HepG2 (cell line): ENCODE data around the gene CNP. TPM values are rescaled to one million over a fixed set of nuclear protein-coding genes. Genes with fewer than 3 reads are reported as not detected.

Experiments used
- BCL3 ChIP-seq: sonication (generic); formaldehyde crosslinking; IDR thresholded peaks from 2 replicates; pipeline ENCODE4 v1.5.1; 2020; ENCODE audit warnings: mild to moderate bottlenecking, missing genetic modification reagents, moderate library complexity
- CHCHD3 ChIP-seq: sonication (generic); formaldehyde crosslinking; IDR thresholded peaks from 2 replicates; pipeline ENCODE4 v1.8.0; 2022; ENCODE audit warnings: mild to moderate bottlenecking, missing genetic modification reagents, moderate library complexity
- DZIP1 ChIP-seq: sonication (generic); formaldehyde crosslinking; IDR thresholded peaks from 2 replicates; pipeline ENCODE4 v1.5.0; 2020; ENCODE audit warnings: mild to moderate bottlenecking, missing genetic modification reagents
- IRX3 ChIP-seq: sonication (generic); formaldehyde crosslinking; IDR thresholded peaks from 2 replicates; pipeline ENCODE4 v1.8.1; 2023; ENCODE audit warnings: mild to moderate bottlenecking, low read depth, missing genetic modification reagents, borderline replicate concordance
- MED8 ChIP-seq: sonication (generic); formaldehyde crosslinking; IDR thresholded peaks from 2 replicates; pipeline ENCODE4 v1.8.1; 2023; ENCODE audit warnings: mild to moderate bottlenecking, missing genetic modification reagents; ENCODE audit not compliant: insufficient replicate concordance
- NR2F6 ChIP-seq, 2 experiments: IDR thresholded peaks; 2 replicates each; pipeline ENCODE4 v1.6.1; 2016; ENCODE audit warnings: antibody characterized with exemption in 1 of 2, mild to moderate bottlenecking in 1 of 2
- RAD51 ChIP-seq: fragments of 450-650 bp; IDR thresholded peaks from 2 replicates; pipeline ENCODE4 v1.6.1; 2016; ENCODE audit warnings: borderline replicate concordance
- SETDB1 ChIP-seq: sonication (generic); formaldehyde crosslinking; IDR thresholded peaks from 2 replicates; pipeline ENCODE4 v1.5.1; 2020; ENCODE audit warnings: missing genetic modification reagents, mild to moderate bottlenecking, borderline replicate concordance
- SIN3A ChIP-seq: IDR thresholded peaks from 2 replicates; pipeline ENCODE4 v1.6.1; 2011; ENCODE audit warnings: low read depth, mild to moderate bottlenecking, control low read depth, low read length, borderline replicate concordance
- SMAD3 ChIP-seq: sonication (generic); formaldehyde crosslinking; IDR thresholded peaks from 2 replicates; pipeline ENCODE4 v1.4.0; 2020; ENCODE audit warnings: missing genetic modification reagents
- ZBED4 ChIP-seq: sonication (generic); formaldehyde crosslinking; IDR thresholded peaks from 2 replicates; pipeline ENCODE4 v1.4.0; 2020; ENCODE audit warnings: missing genetic modification reagents, borderline replicate concordance
- ZBTB38 ChIP-seq: sonication (generic); formaldehyde crosslinking; IDR thresholded peaks from 2 replicates; pipeline ENCODE4 v1.5.1; 2020; ENCODE audit warnings: mild to moderate bottlenecking, missing genetic modification reagents
- ZBTB44 ChIP-seq: sonication (generic); formaldehyde crosslinking; IDR thresholded peaks from 2 replicates; pipeline ENCODE4 v1.4.0; 2020; ENCODE audit warnings: missing genetic modification reagents
- ZNF530 ChIP-seq: sonication (generic); formaldehyde crosslinking; IDR thresholded peaks from 2 replicates; pipeline ENCODE4 v1.5.0; 2020; ENCODE audit warnings: low read depth, mild to moderate bottlenecking, missing genetic modification reagents
- ZNF720 ChIP-seq: sonication (generic); formaldehyde crosslinking; IDR thresholded peaks from 2 replicates; pipeline ENCODE4 v1.4.0; 2020; ENCODE audit warnings: missing genetic modification reagents
- ZSCAN22 ChIP-seq: sonication (generic); formaldehyde crosslinking; IDR thresholded peaks from 2 replicates; pipeline ENCODE4 v1.4.0; 2020; ENCODE audit warnings: mild to moderate bottlenecking, missing genetic modification reagents
- polyA plus RNA-seq, 8 experiments: library from polyadenylated mRNA; depleted of rRNA in 3 of 8; stranded (reverse) in 7 of 8; unstranded in 1 of 8; fragments of >200 nt; fragmentation: Illumina TruSeq in 4 of 8; extraction: Trizol in 4 of 8; gene quantifications; 2 replicates each; pipeline versions ENCODE4 v1.2.1 to v1.2.3, GENCODE V29; 2011 to 2016; ENCODE audit warnings: low read depth in 4 of 8, missing spikeins in 1 of 8, mixed read lengths in 1 of 8; ENCODE audit not compliant: insufficient read depth in 1 of 8
- total RNA-seq, 5 experiments: library from RNA; depleted of rRNA; stranded (reverse); fragments of >200 nt; fragmentation: Illumina TruSeq; extraction: Trizol; gene quantifications; 2 replicates each; pipeline ENCODE4 v1.2.3, GENCODE V29; 2016; ENCODE audit warnings: low read depth in 1 of 5

CNP gene
- total and polyA plus RNA-seq, 2 of the 13 experiments (the other 11 are each of a cell fraction or from before 2014, with no cell fraction given) = 97.2 to 161 TPM

GRCh38 chr17:41966463-41967140, at the start of gene CNP (continued):
- TF ChIP-seq ZBED4 (CRISPR knock-in tag) = no peak; the same call in 1 of the 2 replicates
- TF ChIP-seq SMAD3 = peak; percentile 41; the same call in 1 of the 2 replicates
- no peak for TF ChIP-seq NR2F6 (IDR thresholded peaks at IDR 0.05)
- no peak; the same call in 1 of the 2 replicates for TF ChIP-seq NR2F6 (CRISPR knock-in tag; IDR thresholded peaks at IDR 0.05)
- TF ChIP-seq SETDB1 (CRISPR knock-in tag) = no peak
- TF ChIP-seq CHCHD3 (CRISPR knock-in tag) = no peak
- TF ChIP-seq DZIP1 (CRISPR knock-in tag) = peak; percentile 66; the same call in 1 of the 2 replicates
- no peak for TF ChIP-seq IRX3 (CRISPR knock-in tag)
- TF ChIP-seq BCL3 (CRISPR knock-in tag) = peak; percentile 73; the same call in 1 of the 2 replicates
- no peak for TF ChIP-seq RAD51
- 0 out of 2 replicates have a peak, but pooled peaks have one; percentile 26 for TF ChIP-seq ZBTB44 (CRISPR knock-in tag)
- no peak for TF ChIP-seq ZSCAN22
- peak; percentile 84; the same call in 1 of the 2 replicates for TF ChIP-seq SIN3A
- TF ChIP-seq ZNF720 (CRISPR knock-in tag) = no peak
- TF ChIP-seq MED8 (CRISPR knock-in tag) = peak; percentile 61
- no peak for TF ChIP-seq ZNF530 (CRISPR knock-in tag)
- peak; percentile 70; the same call in 1 of the 2 replicates for TF ChIP-seq ZBTB38 (CRISPR knock-in tag)
